DMS53 treated with DMSO at 0.1 percent for 48 hours (cell line): ENCODE measurements around the gene UCMA.
A peak's percentile ranks its signal among the peaks of the same experiment; 100 is the strongest.
"Not testable (repeated sequence)": the region's sequence is repeated elsewhere in the genome, so short reads cannot be mapped to it uniquely, and the experiment has no call there.

ENCODE experiments used
- DNase-seq: peaks from one replicate; lab custom pipeline; 2025; ENCODE audit not compliant: unreplicated experiment; lab: John Stamatoyannopoulos, UW

Gene UCMA

DNA sequence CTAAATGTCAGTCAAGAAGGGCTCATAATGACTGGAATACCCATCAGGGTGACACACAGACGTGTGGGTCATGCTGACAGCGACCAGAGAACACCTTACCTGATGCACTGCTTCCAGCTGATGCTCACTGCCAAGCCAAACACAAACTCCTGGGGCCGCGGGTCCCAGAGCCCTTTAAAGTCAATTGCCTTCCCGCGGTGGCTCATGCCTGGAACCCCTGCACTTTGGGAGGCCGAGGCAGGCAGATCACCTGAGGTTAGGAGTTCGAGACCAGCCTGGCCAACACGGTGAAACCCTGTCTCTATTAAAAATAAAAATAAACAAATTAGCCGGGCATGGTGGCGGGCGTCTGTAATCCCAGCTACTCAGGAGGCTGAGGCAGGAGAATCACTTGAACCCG lies 562 bp upstream of the UCMA start:
- DNase-seq, result not testable (repeated sequence)

DNA sequence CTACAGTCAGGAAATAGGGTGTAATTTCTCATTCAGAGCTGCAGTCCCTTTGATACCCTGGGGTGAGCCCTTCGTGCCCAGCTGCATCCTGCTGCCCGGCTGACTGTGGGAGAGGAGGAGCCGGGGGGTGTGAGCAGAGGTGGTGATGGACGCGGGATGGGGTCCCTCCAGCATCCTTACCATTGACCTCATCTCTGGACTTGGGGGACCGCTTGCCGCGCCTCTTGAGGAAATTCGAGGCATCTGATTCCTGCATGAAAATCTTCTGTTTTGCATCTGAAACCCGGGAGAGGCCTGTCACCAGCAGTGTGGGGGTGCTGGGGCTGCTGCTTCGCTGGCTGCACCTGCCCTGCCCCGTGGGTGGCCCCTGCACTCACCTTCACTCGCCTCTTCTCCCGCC lies 816 bp downstream of the UCMA start:
- no peak for DNase-seq

DNA sequence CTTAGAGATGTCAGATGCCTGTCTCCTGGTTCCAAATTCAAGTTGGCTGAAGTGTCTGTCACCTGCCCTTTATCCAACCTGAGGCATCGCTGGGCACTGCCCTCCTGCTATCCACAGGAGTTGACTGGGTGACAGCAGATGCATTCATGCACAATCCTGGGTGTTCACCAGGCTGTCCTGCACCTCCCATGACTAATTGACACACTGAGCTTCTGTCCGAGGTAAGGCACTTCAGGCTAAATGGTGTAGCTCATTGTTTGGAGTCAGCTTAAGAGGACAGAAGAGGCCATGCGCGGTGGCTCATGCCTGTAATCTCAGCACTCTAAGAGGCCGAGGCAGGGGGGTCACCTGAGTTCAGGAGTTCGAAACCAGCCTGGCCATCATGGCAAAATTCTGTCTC lies 2.4 kb downstream of the UCMA start:
- DNase-seq, result peak; percentile 14

DNA sequence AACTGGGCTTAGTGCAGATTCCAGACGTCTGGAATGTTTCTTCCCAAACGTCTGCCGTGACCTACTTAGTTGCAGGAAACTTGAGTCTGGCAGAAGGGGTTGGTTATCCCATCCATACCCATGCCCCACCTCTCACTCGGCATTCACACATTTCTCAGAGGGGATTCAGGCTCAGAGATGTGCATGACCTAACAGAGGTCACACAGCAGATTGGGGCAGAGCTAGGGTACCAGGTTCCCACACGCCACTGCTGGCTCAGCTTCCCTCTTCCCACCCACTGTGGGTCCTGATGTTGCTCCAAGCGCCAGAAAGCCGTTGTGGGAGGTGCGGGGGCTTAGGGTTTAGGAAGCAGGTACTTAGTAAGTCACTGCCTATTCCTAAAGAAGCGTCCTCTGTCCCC lies 3.0 kb downstream of the UCMA start:
- DNase-seq, result no peak

DNA sequence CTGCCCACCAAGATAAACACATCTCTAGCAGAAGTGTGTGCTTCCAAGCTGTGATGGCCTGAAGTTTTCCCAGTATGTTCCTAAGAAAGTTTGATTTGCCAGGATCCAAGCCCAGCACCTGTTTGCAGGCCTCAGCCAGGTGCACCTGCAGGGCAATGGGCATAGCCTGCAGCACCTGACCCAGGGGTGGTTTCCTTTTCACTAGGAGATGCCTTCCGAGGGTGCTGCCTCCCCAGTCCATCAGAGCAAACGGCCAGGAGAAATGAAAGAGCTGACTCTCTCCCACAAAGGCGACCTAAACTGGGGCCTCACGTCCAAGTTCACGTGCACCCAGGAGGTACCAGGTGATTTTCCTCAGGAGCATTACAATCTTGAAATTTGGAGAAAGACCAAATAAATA lies 7.1 kb downstream of the UCMA start:
- DNase-seq, result no peak

DNA sequence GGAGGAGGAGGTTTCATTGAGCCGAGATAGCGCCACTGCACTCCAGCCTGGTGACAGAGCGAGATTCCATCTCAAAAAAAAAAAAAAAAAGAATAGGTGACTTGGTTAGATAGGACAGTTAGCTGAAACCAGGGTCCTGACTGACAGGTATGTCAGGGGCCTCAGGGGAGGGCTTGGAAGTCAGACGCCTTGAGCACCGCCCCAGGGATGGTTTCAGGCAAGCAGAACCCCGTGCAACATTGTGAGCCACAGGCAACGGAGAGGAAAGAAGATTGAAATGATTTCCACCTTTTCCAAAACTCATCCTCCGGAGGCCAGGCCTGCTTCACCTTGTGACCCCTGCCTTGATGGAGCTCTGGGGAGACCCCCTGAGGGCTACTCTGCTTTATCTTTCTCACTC lies 8.6 kb downstream of the UCMA start:
- no peak for DNase-seq

DNA sequence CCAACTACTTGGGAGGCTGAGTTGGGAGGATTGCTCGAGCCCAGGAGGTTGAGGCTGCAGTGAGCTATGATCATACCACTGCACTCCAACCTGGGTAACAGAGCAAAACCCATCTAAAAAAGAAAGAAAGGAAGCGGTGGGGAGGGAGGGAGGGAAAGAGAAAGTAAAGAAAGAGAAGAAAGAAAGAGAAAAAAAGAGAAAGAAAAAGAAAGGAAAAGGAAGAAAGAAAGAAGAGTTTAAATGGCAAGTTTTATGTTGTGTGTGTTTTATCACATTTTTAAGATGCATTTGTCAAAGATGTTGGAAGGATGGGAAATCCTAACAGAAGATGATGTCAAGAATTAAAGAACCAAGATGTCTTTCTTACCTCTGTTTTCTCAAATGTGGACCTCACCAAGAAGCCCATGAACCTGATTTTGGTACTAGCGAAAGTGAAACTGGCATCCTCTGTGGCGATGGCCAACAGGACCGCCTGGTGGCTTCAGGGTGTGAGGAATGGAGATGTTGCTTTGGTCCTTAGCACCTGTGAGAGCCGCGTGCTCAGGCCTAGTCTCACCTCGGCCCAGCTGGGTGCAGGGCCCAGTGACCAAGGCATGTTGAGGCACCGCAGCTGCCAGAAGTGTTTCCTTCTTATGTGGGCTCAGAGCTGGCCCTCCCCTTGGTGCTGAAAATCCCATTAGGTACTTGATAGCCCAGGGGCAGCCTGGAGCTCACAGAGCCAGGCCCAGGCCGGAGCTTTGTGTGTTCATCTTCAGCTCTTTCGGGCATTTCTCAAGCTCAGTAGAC lies 9.8 kb downstream of the UCMA start:
- no peak for DNase-seq

DNA sequence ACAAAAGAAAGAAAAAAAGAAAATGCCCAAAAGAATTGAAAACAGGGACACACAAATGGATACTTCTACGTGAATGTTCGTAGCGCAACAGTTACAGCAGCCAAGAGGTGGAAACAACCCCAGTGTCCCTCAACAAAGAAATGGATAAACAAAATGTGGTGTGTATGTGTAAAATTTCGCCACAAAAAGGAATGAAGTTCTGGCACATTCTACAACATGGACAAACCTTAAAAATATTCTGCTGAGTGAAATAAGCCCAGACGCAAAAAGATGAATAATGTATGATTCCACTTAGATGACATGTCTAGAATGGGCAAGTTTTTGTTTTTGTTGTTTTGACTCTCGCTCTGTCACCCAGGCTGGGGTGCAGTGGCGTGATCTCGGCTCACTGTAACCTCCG lies 10.9 kb downstream of the UCMA start:
- DNase-seq, result no peak

DNA sequence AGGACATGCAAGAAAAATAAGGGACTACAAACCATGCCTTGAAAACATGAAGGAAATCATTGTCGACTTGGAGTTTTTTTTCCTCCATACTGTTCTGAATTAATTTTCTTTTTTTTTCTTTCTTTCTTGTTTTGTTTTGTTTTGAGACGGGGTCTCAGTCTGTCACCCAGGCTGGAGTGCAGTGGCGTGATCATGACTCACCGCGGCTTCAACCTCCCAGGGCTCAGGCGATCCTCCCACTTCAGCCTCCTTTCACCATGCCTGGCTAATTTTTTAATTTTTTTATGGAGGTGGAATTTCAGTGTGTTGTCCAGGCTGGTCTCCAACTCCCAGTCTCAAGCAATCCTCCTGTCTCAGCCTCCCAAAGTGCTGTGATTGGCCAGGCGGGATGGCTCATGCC lies 11.6 kb downstream of the UCMA start:
- no peak for DNase-seq

DNA sequence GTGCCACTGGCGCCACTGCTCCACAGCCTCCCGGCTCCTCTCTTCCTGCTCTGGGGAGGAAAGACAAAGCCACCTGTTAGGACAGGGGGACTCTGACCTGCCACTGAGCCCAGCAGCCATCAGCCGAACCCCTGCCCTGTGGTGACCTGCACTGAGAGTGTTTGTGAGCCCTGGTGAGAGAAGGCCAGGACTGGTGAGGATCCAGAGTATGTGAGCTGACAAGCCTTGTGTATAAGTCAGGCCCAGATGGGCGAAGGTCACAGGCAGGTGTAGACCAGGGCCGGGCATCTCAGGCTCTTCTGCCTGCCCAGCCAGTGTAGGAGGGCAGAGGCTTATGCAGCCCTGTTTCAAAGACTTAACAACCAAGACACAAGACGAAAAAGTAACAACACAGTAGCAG lies 12.0 kb downstream of the UCMA start:
- no peak for DNase-seq

DNA sequence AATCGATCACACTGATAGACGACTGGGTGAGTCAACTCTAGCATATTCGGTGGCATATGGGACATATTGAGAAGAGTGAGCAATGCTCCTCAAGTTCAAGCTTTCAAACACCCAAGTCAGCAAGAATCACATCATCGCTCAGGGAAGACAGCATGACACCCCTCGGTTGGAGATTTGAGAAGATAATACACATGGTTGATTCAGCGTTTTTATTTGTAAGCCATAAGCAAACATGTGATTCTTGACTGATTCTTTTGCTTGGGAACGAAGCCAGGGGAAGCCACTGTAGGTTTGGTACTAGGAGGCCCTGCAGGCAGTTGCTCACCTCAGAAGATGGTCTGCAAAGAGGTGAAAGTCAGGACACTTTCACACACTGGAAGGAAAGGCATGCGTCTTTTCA lies 12.6 kb downstream of the UCMA start:
- no peak for DNase-seq

DNA sequence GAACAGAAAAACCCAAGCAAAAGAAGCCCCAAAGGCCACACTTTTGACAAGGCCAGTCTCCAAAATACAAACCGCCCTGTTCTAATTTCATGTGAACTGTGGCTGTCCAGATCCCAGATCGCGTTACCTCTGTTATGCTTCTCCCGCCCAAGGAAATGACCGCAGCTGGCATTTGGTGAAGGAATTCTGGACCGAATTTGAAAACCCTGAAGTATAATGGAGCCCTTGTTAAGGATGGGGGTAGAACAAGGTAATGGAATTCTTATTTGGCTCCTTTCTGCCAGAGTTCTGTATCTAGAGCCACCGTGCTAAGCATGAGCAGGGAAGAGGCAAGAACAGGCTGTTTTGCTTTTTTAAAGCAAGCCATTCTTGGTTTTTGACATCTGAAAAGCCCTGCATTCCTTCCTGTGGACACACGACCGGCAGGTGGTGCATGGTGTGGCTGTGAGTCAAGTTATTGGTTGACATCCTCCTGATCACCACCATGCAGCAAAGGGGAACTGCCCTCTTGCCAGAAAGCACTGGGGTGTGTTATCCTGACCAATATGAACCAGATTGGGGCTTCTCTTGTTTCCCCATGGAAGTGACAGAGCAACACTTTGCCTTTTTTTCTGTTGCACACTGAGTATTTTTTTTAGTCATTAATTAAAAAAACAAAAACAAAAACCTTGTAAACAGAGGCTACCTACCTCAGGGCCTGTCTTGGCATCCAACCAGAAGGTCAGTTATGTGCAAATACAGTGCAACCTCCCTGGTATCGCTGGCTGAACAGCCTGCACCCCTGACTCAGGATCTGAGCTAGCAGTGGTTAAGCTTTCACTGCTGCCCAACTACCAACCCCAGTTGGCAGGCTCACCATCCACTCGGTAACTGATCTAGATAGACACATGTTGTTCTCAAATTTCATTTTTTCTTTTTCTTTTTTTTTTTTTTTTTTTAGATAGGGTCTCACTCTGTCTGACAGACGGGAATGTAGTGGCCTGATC lies 14.2 kb downstream of the UCMA start:
- peak; percentile 51 for DNase-seq

DNA sequence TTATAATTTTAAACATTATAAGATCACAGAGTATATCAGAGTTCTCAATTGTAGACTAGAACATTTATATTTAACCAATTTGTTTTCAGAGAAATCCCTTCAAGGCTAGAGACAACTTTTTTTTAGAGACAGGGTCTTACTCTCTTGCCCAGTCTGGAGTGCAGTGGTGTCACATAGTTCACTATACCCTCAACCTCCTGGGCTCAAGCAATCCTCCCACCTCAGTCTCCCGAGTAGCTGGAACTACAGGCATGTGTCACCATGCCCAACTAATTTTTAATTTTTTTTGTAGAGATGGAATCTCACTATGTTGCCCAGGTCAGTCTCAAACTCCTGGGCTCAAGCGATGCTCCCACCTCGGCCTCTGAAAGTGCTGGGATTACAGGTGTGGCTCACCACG lies 15.3 kb downstream of the UCMA start:
- DNase-seq, result no peak

DNA sequence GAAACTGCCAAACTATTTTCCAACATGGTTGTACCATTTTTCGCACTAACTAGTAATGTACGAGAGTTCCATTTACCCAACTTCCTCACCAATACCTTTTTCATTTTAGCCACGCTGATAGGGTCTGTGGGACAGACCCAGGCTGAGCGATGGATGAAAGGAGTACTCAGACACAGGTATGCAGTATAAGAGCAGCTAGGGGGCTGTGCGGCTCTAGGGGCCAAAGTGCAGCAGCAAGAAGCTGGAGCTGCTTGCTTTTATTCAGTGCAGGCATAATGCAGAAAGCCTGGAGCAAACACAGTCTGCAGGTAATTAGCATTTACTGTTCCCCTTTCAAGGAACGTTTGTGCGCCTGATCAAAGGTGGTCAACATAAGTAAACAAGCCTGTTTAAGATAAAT lies 21.0 kb downstream of the UCMA start:
- no peak for DNase-seq

DNA sequence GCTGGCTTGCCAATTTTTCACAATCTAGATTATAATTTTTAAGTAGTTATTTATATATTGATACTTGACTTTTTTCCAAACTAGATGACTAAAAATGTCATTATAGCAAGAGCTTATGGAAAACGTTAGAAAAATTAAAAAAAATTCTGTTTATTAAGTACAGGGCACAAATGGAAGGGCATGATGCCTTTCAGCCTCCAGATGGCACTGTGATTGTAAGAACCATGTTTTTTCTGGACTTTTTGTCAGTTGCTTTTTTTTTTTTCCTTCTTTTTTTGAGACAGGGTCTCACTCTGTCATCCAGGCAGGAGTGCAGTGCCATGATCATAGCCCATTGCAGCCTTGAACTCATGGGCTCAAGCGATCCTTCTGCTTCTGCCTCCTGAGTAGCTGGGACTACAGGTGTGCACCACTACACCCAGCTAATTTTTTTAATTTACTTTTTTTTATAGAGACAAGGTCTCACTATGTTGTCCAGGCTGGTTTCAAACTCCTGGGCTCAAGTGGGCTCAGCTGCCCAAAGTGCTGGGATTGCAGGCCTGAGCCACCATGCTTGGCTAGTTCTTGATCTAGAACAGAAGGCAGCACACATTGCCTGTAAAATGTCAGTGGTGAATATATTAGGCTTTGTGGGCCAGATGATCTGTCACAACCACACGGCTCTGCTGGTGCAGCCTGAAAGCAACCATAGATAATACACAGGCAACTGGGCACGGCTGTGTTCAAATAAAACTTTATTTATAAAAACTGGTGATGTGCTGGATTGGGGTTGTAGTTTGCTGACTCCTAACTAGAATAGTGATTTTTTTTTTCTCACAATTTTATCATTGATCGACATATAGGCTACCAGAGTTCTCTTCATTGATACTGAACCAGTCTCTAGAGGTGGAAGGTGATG lies 27.4 kb downstream of the UCMA start:
- DNase-seq, result peak; percentile 6

DNA sequence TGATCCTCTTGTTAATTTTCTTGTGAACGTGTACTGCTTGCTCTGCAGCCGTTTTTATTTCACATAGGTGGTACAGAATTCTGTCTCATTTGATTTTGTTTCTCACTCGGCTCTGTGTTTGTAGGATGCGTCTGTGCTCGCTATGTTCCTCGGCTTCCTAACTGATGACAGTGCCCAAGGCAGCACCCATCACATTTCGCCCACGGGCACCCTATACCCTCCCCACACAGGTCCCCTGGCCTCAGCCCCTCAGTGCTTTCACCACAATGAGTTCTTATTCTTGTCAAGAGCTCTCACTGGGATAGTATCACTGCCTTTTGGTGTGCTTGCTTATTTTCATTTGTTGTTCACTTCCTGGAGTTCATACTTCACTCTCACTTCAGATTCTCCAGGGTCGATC lies 28.1 kb downstream of the UCMA start:
- no peak for DNase-seq

DNA sequence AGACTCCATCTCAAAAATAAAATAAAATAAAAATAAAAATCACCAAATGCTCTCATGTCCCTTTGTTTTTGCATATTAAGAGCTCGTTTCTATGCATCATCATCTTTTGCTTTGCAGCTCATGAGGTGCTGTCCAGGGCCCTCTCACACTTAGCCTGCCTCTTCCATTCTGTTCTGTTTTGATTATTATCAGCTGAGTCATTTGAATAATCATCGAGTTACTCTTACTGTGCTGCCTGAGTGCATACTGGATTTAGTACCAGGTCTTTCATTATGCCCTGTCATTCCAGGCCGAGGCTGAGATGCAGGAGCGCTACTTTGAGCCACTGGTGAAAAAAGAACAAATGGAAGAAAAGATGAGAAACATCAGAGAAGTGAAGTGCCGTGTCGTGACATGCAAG lies 33.0 kb downstream of the UCMA start:
- no peak for DNase-seq

DNA sequence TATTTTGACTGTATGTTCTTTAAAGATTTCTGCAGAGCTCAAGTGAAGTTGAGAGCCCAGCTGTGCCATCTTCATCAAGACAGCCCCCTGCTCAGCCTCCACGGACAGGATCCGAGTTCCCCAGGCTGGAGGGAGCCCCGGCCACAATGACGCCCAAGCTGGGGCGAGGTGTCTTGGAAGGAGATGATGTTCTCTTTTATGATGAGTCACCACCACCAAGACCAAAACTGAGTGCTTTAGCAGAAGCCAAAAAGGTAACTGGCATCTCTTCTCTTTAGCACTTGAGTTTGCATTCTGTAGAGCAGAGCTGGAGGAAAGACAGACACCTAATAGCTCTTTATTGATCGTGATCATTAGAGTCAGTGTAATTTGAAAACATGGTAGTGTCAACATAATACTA lies 39.2 kb downstream of the UCMA start:
- no peak for DNase-seq

DNA sequence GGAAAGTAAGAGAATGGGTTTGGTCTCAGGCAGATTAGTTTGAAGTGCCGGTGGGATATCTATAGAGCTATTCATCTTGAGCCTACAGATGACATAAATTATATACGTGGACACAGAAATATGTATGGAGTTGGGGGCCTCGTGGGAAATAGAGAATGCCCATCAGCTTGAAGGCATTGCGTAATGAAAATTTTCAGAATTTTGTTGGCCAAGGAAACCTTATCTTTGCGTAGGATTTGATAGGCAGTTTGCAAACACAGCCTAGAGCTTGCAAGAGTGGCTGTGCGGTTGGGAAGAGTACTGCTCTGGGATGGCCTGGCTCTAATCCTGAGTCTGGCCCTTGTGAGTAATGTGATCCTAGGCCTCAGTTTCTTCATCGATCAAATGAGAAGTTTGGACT lies 40.5 kb downstream of the UCMA start:
- no peak for DNase-seq

DNA sequence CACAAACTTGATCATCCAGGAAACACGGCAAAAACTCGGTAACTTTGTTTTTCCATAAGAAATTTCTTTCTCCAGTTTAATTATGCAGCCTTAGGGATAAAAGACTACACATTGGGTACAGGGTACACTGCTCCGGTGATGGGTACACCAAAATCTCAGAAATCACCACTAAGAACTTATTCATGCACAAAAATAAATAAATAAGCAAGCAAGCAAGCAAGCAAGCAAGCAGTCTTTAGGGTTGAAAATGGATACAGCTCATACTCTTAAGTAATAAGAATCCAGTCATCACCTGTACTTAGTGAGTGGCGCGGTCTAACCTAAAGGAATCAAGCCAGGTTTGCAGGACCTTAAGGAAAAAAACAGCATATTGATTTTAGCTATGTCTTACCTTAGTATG lies 42.8 kb downstream of the UCMA start:
- DNase-seq, result no peak

DNA sequence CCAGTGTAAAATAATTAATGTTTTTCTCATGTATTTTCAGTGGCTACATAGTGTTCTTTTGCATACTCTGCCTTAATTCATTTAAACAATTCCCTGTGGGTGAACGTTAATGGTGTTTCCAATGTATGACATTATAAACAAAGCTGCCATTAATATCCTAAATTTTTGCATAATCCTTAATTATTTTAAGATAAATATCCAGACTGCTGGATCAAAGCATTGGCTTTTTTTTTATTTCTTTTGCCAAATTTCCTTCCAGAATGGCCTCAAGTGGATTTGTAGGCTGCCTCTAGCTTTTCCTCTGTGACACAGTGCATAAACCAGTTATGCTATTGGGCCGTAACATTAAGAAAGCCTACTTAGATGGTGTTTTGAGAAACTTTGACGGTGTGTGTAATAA lies 43.4 kb downstream of the UCMA start:
- no peak for DNase-seq
